GM18511 (cell line): Measurements from ENCODE around the gene SULT1A1.
"Not testable (repeated sequence)": the region's sequence is repeated elsewhere in the genome, so short reads cannot be mapped to it uniquely, and the experiment has no call there.

ENCODE experiments used
- ATAC-seq: cut with Tn5 transposase; IDR thresholded peaks from one replicate; pipeline ENCODE4 v1.9.1; 2021; ENCODE audit warnings: mild to moderate bottlenecking, moderate library complexity; ENCODE audit not compliant: unreplicated experiment

Gene SULT1A1

GRCh38 chr16:28592511-28592910 is 17.3 kb downstream of the SULT1A1 start:
- ATAC-seq: no peak

- no peak for ATAC-seq
Measured at GRCh38 chr16:28591355-28591754, 18.5 kb downstream of the SULT1A1 start.

- no peak for ATAC-seq
Measured at GRCh38 chr16:28590384-28591340, 19.2 kb downstream of the SULT1A1 start.

GRCh38 chr16:28589930-28590329 is 19.9 kb downstream of the SULT1A1 start:
- no peak for ATAC-seq

GRCh38 chr16:28589069-28589468 is 20.8 kb downstream of the SULT1A1 start:
- no peak for ATAC-seq

GRCh38 chr16:28587386-28587785 is 22.5 kb downstream of the SULT1A1 start:
- ATAC-seq: no peak

GRCh38 chr16:28586466-28586865 is 23.4 kb downstream of the SULT1A1 start:
- ATAC-seq: no peak

- no peak for ATAC-seq
Measured at GRCh38 chr16:28585674-28586073, 24.2 kb downstream of the SULT1A1 start.

- ATAC-seq: no peak
Measured at GRCh38 chr16:28580726-28581315, 29.0 kb downstream of the SULT1A1 start.

- ATAC-seq: no peak
Measured at GRCh38 chr16:28575446-28576109, 34.3 kb downstream of the SULT1A1 start.

GRCh38 chr16:28574925-28575324 is 34.9 kb downstream of the SULT1A1 start:
- ATAC-seq: no peak

GRCh38 chr16:28573738-28574718 is 35.8 kb downstream of the SULT1A1 start:
- ATAC-seq: no peak

- ATAC-seq: no peak
Measured at GRCh38 chr16:28572696-28573510, 36.9 kb downstream of the SULT1A1 start.

GRCh38 chr16:28569968-28570752 is 39.7 kb downstream of the SULT1A1 start:
- no peak for ATAC-seq

GRCh38 chr16:28569021-28569420 is 40.8 kb downstream of the SULT1A1 start:
- ATAC-seq: no peak

- ATAC-seq: no peak
Measured at GRCh38 chr16:28567292-28567691, 42.6 kb downstream of the SULT1A1 start.

GRCh38 chr16:28566233-28566925 is 43.5 kb downstream of the SULT1A1 start:
- ATAC-seq: not testable (repeated sequence)

GRCh38 chr16:28563218-28563617 is 46.6 kb downstream of the SULT1A1 start:
- ATAC-seq: no peak
